ENCODE measurements around the gene CSRNP2. TPM values are rescaled to one million over a fixed set of nuclear protein-coding genes. Genes with fewer than 3 reads are reported as not detected.

The CSRNP2 gene
- 14.0 and 16.7 TPM in 2 replicates for total RNA-seq (2012; rRNA removed)
- 21.7 and 22.2 TPM in 2 replicates for polyA plus RNA-seq (2012; rRNA removed)
- 13.7 and 15.6 TPM in 2 replicates for polyA plus RNA-seq (2012; cell fraction: cytosol; rRNA removed)
- polyA plus RNA-seq (2012; cell fraction: nucleus; rRNA removed; ENCODE audit: low replicate concordance): 26.4 and 49.4 TPM in 2 replicates
- percentile 84 among the genes with signal in this experiment for Bru-seq, nascent RNA
- BruChase-seq, experiment 1, labeled RNA remaining after a 6-hour chase: percentile 93 among the genes with signal in this experiment
- percentile 95 among the genes with signal in this experiment for BruChase-seq, experiment 2, labeled RNA remaining after a 2-hour chase
- long read RNA-seq, full-length matches to known transcripts: 3 of 21 reads
- long read RNA-seq, partial matches to known transcripts: 3 of 21 reads
- long read RNA-seq, other reads (novel, unspliced or antisense): 15 of 21 reads

- Histone ChIP-seq H3K9me1 (ENCODE audit: insufficient read depth, low read length) (no peaks in the 10 kb centered on the region), H3K79me1 (ENCODE audit: low read depth in 1 of 2, low read length in 2 of 2) (peaks cover 6 to 33% of the 10 kb centered on the region in 2 experiments; a peak in 3 of 4 replicates), H3K36me3 (ENCODE audit: control insufficient read depth, insufficient read depth, low read length) (no peaks in the 10 kb centered on the region), H4K91ac (ENCODE audit: insufficient read depth, low read depth, low read length) (peak within 1 kb of the TSS; percentile 36), H3K4me1 (ENCODE audit: control insufficient read depth, insufficient read depth, low read length) (peaks cover 2% of the 10 kb centered on the region; the same call in 1 of the 2 replicates), H4K5ac (ENCODE audit: low read depth, low read length) (peak within 1 kb of the TSS; percentile 50), H4K20me1 (ENCODE audit: insufficient read depth, low read length) (peaks cover 32% of the 10 kb centered on the region), H3K27me3 (ENCODE audit: control insufficient read depth, insufficient read depth, low read length) (no peaks in the 10 kb centered on the region), H3K4me3 (ENCODE audit: insufficient read depth, low read depth, low read length) (peak within 1 kb of the TSS; percentile 74), H2BK120ac (ENCODE audit: low read depth, low read length) (0 out of 2 replicates have a peak within 1 kb of the TSS, but pooled peaks have one; percentile 4), H2BK5ac (ENCODE audit: low read depth, low read length, poor library complexity, severe bottlenecking) (peak within 1 kb of the TSS; percentile 51), H2AFZ (replicated peaks; ENCODE audit: low read length, poor library complexity) (peak within 1 kb of the TSS; percentile 91), H3K27ac (ENCODE audit: insufficient read depth, low read length) (peak within 1 kb of the TSS; percentile 66), H2AK9ac (replicated peaks; ENCODE audit: low read depth, low read length, poor library complexity) (peak within 1 kb of the TSS; percentile 83), H2AK5ac (ENCODE audit: low read depth, low read length) (peak within 1 kb of the TSS; percentile 38; the same call in 1 of the 2 replicates), H3K9ac (ENCODE audit: low read depth, low read length) (peak within 1 kb of the TSS; percentile 76), H3K4me2 (ENCODE audit: low read depth, low read length) (peak within 1 kb of the TSS; percentile 96), H2BK15ac (ENCODE audit: low read depth, low read length) (no peak within 1 kb of the TSS), H4K8ac (ENCODE audit: low read depth in 2 of 2, low read length in 2 of 2) (peak within 1 kb of the TSS; percentile 78 to 82), H3K9me3 (ENCODE audit: control insufficient read depth, insufficient read depth, low read length) (no peaks in the 10 kb centered on the region), H3K14ac (replicated peaks; ENCODE audit: low read depth, low read length) (peak within 1 kb of the TSS; percentile 64), H2BK20ac (ENCODE audit: low read depth, low read length) (no peak within 1 kb of the TSS), H3K4ac (ENCODE audit: low read depth, low read length) (peak within 1 kb of the TSS; percentile 80), H3K23ac (ENCODE audit: low read depth, low read length) (peak within 1 kb of the TSS; percentile 89), H3K18ac (ENCODE audit: low read depth, low read length) (no peak within 1 kb of the TSS; the same call in 1 of the 2 replicates), H3K56ac (ENCODE audit: extremely low read depth, insufficient read depth, low read length) (peak within 1 kb of the TSS; percentile 37; the same call in 1 of the 2 replicates)
- peak; percentile 47; the same call in 1 of the 2 replicates for TF ChIP-seq MAZ (IDR thresholded peaks at IDR 0.05; ENCODE audit: borderline replicate concordance, low read depth, low read length)
- no peak for TF ChIP-seq NFE2L2 (IDR thresholded peaks at IDR 0.05; ENCODE audit: low read depth, low read length)
- peak; percentile 38; the same call in 1 of the 2 replicates for TF ChIP-seq MXI1 (IDR thresholded peaks at IDR 0.05; ENCODE audit: borderline replicate concordance, low read depth, low read length)
- no peak for TF ChIP-seq RCOR1 (IDR thresholded peaks at IDR 0.05; ENCODE audit: insufficient replicate concordance, low read length)
- TF ChIP-seq FOS (IDR thresholded peaks at IDR 0.05; ENCODE audit: low read depth, low read length): no peak
- TF ChIP-seq BHLHE40 (IDR thresholded peaks at IDR 0.05; ENCODE audit: low read depth, low read length): peak; percentile 6; the same call in 1 of the 2 replicates
- peak; percentile 100 for TF ChIP-seq POLR2A (IDR thresholded peaks at IDR 0.05; ENCODE audit: low read depth, low read length)
- no peak for TF ChIP-seq USF2 (IDR thresholded peaks at IDR 0.05; ENCODE audit: low read depth, low read length)
- TF ChIP-seq CTCF (conservative IDR thresholded peaks at IDR 0.05; ENCODE audit: low read depth, low read length): 0 out of 2 replicates have a peak, but pooled peaks have one; percentile 17
- ChIA-PET POLR2A (ENCODE audit: unreplicated experiment) (interaction anchor here (0.6 to 1.0 kb wide), 9 partner anchors 13 to 284 kb away, joined by 3 to 13 read pairs (median 4); partner anchors contain the start of gene DAZAP2), CTCF (interaction anchor here (0.5 to 1.3 kb wide), 2 partner anchors 258 to 760 kb away, joined by 3 to 5 read pairs; no protein-coding TSS in a partner anchor)
- BruUV-seq (replicated peaks): no TSS peak
- dilution Hi-C loops (cut with HindIII; ENCODE audit: low sequenced_read_pairs, unreplicated experiment) (no loop called here), in situ Hi-C loops (cut with MboI; ENCODE audit: low sequenced_read_pairs) (loop anchor here (10.0 kb wide), 1 partner anchor 262 kb away; the partner anchor contains the start of gene CELA1), intact Hi-C loops (cut with micrococcal nuclease) (loop anchor here (5.0 to 10.0 kb wide), 2 partner anchors 154 to 262 kb away; partner anchors contain the start of genes CELA1 and DAZAP2)
- DNase-seq (peak; percentile 93), ATAC-seq (ENCODE audit: low read depth) (peak; percentile 98)
- 1% methylated on average over 20 of the region's 74 CpGs; no CpG with 5 or more reads in 1 of the 2 experiments for WGBS, 2 experiments (ENCODE audit: extremely low coverage in 2 of 2, insufficient read length in 1 of 2)
Measured at GRCh38 chr12:51083126-51083833, at the start of gene CSRNP2. TSS of gene CSRNP2 (minus strand) at chr12:51083596. CDS start at chr12:51076561, 7,035 bp downstream.
